PFSK-1 (cell line): ENCODE data around the gene TMEM252.

ENCODE experiments used
- FOXP2 ChIP-seq: optimal IDR thresholded peaks from 2 replicates; pipeline ENCODE3; 2011; ENCODE audit warnings: borderline replicate concordance, control low read depth, inconsistent platforms; ENCODE audit not compliant: insufficient read depth; ENCODE audit errors: extremely low read length, extremely low read depth
- POLR2AphosphoS5 ChIP-seq: IDR thresholded peaks from 2 replicates; pipeline ENCODE4 v1.6.1; 2012; ENCODE audit warnings: low read depth, mild to moderate bottlenecking, control low read depth, low read length, moderate library complexity
- TAF1 ChIP-seq: IDR thresholded peaks from 2 replicates; pipeline ENCODE4 v1.6.1; 2012; ENCODE audit warnings: low read length, control low read depth, borderline replicate concordance; ENCODE audit not compliant: insufficient read depth

GRCh38 chr9:68513981-68514380, 26.7 kb downstream of the TMEM252 start:
- TF ChIP-seq POLR2AphosphoS5 (no peak), FOXP2 (no peak), TAF1 (no peak)
